Raji (cell line): ENCODE measurements around the gene TMEM132D.

Source experiments
- POLR2A ChIP-seq: IDR thresholded peaks from 2 replicates; pipeline ENCODE4 v1.6.1; 2011; ENCODE audit warnings: low read depth, low read length, control low read depth; ENCODE audit not compliant: insufficient read depth

Gene TMEM132D

DNA sequence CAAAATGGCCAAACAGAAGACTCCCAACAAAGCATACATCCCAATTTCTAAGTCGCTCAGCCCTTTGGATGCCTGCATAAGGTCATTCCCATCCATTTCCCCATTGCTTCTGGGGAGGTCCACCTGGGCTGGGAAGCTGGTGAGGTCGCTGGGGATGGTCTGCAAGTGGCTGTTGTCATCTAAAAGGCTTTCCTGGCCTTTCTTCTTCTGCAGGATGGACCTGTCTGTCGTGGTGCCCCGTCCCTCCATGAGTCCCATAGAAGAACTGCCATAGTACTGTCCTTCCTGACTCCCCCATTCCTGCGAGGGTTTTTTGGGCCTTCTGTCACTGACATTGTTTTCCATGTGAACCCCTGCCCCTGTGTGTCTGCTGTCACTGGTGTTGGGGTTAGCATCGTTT is 829.4 kb downstream of the TMEM132D start:
- no peak for TF ChIP-seq POLR2A

DNA sequence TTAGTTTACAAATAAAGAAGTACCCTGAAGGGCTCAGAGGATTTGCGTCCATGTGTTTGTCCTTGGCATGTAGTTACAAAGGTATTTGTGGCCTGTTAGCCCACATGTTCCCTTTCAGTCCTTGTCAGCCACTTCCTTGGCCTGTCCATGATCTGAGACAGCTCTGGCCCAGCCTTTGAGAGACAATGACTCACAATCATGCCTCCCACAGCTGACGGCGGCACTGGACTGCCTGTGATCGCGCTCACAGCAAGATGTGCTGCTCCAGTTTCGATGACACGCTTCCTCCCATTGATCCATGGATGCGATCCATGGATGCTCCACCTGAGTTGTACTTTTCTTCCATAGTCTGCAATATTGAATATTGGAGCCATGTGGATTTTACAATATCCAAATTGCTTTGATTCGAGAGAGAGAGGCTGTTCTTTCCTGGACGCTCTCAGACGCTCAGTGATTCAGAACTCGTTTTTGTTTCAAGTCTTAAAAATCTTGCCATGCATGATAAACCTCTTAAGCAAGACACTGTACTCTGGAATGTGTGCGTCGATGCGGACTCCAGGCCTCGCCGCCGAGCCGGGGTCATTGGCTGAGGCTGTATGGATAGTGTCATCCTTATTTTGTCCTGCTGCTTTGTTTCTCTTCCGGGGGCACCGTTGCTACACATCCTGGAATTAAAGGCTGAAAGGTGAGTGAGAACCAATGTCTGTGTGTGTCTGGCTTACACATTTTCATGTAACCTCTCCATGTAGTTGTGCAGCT is 830.5 kb downstream of the TMEM132D start:
- TF ChIP-seq POLR2A, result no peak

DNA sequence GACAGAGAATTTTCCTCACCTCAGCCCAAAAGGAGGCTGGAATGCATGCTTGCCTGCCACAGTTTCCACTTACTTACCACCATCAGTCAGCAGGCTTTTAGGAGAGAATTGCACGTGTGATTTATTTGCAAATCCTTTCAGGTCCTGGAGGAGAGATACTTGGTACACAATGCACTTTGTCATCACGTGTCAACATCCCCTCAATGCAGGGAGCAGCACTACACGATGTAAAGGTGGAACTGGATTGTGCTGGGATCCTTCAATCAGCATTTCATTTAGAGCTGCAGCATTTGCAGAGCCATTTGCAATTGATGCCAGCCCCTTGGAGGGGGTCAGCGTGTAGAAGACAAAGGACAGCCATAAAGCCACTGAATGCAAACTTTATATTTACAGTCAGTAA is 832.5 kb downstream of the TMEM132D start:
- TF ChIP-seq POLR2A, result no peak

DNA sequence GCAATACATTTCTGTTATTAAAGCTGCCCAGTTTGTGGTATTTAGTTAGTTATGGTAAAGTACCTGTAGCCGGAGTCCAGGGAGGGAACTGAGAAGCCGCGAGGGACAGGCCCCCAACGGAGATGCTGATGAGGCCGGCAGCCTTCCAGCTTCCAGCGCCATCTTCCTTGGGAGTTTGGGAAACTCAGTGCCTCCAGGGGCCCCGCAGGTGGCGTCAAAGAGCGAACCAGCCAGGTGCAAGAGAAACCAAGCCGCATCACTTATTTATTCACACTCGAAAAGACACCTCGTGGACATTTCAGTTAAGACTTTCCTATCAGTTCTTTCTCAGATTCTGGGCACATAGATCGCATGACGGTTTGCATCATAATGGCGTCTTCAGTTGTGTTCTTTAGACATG is 833.9 kb downstream of the TMEM132D start:
- TF ChIP-seq POLR2A, result no peak

DNA sequence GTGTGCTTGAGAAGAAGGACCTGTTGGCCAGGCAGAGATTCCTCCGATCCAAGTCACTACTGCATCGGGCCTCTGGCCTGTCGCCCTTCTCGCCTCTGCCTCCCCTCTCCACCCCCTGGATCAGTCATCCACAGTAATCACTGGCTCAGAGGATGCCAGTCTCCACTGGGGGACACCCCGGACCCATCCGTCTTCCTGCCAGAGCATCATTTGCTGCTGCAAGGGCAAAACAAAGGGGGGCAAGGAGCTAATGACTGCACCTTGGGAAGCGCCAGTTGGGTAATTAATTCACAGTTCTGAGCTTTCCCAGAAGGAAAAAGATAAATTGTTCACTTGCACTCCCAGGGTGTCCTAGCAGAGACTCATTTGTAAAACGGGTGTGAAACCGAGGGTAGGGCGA is 835.1 kb downstream of the TMEM132D start:
- TF ChIP-seq POLR2A, result no peak

DNA sequence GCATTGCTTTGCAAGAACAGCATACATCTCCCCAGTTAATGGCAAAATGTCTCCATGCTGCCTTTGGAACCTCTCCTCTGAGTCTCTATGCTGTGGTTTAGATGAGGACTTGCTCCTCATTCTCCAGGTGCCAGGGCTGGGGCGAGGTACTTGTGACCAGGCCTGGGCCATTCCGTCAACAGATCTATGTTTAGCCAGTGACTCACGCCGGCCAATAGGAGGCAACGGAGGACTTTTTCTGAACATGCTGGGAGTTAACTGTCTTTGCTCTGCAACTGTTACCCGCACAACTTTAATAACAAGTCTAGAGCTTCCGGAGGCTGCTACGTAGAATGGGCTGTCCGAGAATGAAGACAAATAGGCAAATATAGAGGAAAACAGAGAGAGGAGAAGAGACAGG is 836.3 kb downstream of the TMEM132D start:
- no peak for TF ChIP-seq POLR2A

DNA sequence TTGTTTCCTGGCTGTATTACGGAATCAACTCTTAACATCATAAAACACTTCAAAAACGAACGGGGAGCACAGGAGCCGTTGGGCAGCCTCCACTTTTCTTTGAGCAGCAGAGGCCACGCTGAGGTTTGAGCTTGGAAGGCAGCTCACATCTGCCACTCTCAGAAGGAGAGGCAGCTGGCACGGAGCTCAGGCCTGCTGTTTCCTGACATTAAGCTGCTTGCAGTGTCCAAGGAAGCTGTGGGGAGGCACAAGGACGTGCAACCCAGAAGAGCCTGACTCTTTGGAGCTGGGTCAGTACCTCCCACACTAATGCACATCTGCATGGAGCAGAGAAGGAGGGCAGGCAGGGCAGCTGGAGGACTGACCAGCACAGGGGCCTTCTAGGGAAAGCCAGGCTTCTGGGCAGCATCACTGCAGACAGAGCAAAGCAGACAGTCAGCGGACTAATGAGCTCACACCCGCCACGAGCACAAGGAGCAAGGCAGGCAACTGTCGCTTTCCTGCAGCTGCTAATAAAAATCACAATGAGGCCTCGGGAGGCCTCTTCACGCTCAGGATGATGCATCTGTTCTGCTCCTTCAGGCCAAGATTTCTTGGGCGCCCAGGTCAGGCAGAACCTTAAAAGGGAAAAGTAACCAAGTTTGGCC is 839.5 kb downstream of the TMEM132D start:
- TF ChIP-seq POLR2A, result no peak

DNA sequence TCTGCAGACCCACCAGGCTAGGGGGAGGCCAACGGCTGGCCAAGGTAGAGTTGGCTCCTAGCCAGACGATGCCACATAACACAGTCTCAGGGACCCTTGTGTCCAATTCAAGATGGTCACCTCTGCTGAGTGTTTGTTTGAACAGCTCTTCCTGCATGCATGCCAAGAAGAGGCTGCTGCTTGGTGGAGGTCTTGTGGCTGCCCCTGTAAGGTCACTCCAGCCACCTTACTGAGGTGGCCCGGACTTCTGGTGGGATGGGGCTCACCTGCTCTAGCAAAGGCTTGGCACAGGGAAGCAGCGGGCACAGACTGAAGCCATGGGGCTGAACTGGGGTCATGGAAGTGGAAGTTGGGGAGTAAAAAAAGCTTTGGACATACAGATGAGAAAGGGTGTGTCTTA is 840.2 kb downstream of the TMEM132D start:
- TF ChIP-seq POLR2A, result no peak

DNA sequence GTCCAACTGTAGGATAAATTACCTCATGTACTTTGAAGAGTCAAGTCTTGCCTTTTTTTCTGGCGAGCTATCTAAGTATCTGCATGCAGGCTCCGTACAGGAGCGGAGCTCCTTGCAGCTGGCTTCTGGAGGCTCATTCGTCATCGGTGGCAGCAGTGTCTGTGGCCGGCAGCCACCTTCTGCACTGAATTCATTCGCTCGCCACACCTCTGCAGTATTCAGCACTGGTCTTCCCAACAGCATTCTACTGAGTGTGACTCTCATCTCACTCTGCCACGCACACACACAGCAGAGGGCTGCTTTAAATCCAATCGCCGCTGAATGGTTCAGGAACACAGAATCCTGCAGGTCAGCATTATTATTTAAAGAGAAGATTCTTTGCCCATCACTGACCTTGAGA is 850.6 kb downstream of the TMEM132D start:
- TF ChIP-seq POLR2A, result no peak

DNA sequence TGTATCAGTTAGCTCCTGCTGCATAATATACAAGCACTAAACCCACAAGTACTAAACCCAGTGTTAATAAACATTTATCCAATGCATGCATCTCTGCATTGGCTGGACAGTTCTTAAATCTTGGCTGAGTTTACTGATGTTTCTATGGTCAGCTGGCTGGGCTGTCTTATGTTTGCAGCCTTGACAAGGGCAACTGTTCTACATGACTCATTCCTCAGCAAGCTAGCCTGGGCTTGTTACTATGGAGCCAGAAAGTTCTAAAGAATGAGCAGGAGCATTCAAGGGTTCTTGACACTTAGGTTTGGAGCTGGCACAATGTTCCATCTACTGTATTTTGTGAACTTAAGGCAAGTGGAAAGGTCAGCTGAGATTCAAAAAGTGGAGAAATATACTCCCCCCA is 851.5 kb downstream of the TMEM132D start:
- TF ChIP-seq POLR2A, result no peak

DNA sequence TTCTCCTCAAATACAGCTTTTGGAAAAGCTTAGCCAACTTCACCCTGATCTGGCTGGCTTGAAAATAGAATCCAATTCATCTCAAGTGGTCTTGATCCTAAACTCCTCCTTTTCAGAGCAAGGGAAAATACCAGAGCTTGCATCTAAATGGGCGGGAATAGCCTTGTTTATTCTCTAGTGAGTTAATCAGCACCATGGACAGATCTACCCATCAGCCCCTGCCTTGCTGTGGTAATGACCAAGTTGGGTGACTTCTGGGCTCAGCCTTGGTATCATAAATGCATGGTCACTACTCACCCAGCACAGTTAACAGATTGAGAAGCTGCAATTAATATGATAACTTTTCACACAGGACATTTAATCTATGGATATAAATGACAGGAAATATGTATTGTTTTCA is 853.9 kb downstream of the TMEM132D start:
- TF ChIP-seq POLR2A, result no peak

DNA sequence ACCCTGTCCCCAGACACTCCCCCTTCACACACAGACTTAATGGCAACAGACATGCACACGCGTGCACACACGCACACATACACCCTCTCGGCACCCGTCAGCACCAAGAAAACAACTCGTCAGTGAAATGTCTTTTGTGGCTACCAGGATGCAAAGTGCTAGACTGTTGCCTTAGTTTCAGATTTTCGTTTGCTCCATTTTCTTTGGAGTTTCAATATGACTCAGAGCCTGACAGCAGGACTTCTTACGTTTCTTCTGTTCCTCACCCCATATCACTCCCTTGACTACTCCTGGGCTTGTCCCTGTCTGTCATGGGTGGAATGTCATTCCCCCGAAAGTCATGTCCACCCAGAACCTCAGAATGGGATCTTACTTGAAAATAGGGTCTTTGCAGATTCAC is 867.7 kb downstream of the TMEM132D start:
- no peak for TF ChIP-seq POLR2A

DNA sequence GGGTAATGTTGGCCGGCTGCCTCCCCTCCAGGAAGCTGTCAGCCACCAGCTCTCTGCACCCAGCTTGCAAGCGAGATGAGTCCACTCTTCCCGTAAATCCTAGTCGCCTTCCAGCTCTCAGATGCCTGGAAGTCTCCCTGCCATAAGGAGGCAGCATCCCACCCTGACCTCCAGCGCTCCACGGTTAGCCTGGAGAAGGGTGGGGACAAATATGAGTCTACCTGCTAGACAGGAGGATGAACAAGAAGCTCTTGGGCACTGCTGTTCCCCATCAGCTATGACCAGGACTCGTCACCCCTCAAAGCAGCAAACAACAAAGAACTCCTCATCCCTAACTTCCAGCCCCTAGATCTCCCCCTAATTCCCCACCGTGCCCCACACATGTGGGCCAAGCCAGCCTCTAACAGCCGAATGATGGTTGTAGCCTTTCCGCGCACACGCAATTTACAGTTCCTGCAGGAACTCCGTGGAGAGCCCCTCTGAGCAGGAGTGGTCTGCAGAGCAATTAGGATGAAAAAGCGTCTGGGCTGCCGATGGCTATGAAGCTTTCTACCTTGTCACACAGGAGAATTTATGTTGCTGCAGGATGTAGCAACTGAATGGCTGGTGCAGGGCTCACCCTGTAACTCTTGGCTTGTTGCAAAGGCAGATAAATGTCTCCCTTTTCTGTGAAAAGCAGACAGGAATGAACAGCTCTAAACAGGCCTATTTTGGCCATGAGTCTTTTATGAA is 869.1 kb downstream of the TMEM132D start:
- no peak for TF ChIP-seq POLR2A

DNA sequence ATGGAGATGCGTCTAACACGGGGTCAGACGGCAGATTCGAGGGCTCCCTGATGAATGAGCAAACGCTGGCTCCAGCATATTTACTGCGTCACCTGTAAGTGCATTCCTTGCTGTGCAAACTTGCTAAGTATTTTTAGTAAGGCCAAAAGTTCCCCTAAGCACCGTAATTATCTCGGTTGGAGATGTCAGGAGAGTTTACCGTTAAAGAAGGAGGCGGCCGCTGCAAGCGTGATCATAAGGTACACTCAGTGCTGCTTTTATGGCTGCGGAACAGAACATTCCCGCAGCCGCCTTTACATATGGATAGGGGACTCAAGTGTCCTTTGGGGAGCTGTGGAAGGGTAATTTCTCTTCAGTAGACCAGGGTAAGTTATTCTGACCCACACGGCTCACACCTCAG is 875.0 kb downstream of the TMEM132D start:
- no peak for TF ChIP-seq POLR2A

DNA sequence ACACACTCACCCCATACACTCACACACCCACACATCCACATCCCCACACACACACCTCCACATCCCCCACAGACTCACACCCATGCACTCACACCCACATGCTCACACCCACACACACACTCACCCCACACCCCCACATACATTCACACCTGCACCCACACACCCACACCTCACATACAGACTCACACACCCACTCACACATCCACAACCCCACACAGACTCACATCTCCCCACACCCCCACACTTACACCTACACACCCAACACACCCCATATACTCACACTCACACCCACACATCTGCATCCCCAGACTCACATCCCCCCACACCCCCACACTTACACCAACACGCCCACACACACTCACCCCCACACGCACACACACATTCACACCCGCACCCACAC is 878.8 kb downstream of the TMEM132D start:
- no peak for TF ChIP-seq POLR2A
